Fibroblast of skin of left quadriceps (primary cell): ENCODE data around the gene SMAP1.

Experiments used
- DNase-seq, 2 experiments: peaks; one replicate each; pipeline ENCODE4 v3.0.0-alpha.2; 2013; ENCODE audit warnings: low read depth in 2 of 2

SMAP1 gene

DNA sequence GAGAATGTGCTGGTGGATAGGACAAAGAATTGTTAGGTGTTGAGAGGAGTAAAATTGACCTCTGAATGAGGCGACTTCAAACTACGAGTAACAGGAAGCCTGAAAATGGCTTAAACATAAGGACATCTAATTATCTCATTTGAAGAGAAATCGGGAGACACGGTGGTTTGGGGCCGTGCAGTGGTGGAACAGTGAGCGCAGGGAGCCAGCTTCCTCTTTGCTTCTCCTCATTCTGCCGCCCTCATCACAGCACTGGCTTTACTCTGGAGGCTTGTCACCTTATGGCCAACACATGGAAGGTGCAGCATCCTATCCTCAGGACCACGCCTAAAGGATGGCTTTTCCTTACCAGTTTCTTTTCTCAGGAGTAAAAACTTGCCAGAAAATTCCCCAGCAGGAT lies 174.9 kb downstream of the SMAP1 start:
- DNase-seq, result no peak

DNA sequence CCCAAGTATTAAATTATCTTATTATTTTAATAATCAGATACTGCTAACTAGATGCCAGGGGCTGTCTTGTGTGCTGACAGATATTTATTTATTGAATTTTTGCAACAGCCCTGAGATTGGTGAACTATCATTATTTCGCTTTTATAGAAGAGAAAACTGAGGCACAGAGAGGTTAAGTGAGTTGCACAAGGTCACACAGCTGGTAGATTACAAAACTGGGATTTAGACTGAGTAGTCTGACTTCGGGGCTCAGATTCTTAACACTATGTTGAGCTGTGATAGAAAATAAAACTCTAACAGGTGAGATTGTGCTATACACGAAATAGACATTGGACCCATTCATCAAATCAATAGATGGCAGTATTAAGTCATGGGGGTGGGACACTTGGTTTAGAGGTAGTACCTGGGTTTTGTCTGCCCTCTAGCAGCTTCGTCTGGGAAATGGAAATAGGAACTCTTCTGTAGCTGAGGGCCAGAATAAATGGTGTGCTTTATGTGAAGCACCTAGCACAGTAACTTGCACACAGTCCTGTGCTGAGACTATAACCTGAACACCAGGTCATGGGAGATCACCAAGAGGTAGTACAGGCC lies 175.7 kb downstream of the SMAP1 start:
- DNase-seq, result no peak

GRCh38 chr6:70844301-70844700 lies 176.6 kb downstream of the SMAP1 start:
- DNase-seq, result no peak

DNA sequence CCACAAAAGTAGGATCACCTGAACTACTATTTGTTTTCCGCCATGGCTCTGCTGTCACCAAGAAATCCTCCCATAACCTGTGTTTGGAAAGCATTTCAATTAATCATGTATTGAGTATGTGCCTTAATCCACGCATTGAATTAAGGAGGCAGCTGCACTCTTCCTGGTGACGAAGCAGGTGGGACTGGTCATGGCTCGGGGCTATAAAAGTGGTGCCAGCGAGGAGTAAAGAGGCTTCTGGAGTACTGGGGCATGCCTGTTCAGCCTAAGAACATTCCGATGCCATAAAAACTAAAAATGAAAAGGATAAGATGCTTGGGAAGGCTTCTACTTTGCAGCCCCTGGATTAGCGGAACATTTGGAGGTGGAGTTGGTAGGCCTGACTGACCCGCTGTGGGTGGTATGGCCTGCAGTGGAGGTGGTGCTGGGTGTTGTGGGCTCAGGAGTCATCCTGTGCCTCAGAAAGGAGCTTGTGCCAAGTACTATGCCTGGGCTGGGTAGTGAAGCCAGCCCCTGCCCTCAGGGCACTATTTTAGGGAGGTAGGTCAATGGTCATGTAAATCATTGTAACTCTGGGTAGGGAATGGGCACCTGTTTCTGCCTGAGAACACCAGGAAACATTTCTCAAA lies 178.6 kb downstream of the SMAP1 start:
- DNase-seq, result no peak

- no peak for DNase-seq
Observed at GRCh38 chr6:70847106-70848084, 179.7 kb downstream of the SMAP1 start.

GRCh38 chr6:70849348-70850069 lies 181.8 kb downstream of the SMAP1 start:
- no peak for DNase-seq

DNA sequence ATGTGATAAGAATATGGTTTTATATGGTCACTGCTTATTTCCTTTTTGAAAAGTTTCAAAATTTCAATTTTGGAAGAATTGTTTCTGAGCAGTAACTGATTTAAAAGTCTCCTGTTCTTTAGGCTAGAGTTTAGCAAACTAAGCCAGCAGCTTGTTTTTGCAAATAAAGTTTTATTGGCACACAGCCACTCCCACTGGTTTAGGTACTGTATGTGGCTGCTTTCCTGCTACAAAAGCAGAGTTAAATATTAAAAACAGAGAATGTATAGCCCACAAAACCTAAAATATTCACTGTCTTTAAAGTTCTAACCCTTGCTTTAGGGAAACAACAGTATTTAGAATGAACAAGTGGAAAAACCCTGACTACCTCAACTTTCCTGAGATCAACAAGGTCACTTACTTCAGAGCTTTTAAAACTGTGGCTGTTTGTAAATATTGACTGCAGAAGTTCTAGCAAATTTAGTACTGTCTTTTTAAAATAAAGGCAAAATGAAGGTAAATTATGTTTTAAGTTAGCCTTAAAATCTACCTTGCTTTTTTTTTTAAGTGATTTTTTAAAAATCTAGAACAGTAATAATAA lies 185.1 kb downstream of the SMAP1 start:
- DNase-seq, result no peak

GRCh38 chr6:70857387-70858077 lies 189.8 kb downstream of the SMAP1 start:
- DNase-seq, result no peak

DNA sequence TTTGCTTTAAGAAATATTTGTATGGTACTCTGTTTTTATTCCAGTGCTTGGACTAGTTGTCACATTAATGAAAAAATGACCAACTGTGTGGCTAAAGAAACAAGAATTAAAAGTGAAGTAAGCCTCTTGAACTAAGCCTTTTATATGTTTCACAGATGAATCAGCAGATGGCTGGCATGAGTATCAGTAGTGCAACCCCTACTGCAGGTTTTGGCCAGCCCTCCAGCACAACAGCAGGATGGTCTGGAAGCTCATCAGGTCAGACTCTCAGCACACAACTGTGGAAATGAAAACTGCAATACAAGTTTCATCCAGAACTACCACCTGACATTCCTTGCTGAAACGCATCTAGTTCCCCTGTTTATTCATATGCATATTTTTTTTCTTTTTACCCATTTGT lies 192.4 kb downstream of the SMAP1 start:
- no peak for DNase-seq

DNA sequence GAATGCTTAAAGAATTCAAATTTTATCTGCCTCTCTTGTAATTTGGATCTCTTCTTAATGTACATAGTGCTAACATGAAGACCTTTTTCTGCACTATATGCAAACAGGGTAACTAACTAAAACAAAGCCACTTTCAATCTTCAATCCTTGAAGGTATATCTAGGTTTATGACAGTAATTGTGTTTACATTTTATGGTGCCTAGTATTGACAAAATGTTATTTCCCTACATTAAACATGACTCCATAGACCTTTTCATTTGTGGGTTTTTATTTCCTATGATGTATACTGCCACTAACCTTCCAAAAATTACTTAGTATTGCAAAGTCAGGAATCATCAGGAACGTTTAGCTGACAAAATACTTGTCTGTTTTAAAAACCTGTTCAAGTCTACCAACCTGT lies 193.2 kb downstream of the SMAP1 start:
- DNase-seq, result no peak

- no peak for DNase-seq
Observed at GRCh38 chr6:70863343-70863742, 195.7 kb downstream of the SMAP1 start.

DNA sequence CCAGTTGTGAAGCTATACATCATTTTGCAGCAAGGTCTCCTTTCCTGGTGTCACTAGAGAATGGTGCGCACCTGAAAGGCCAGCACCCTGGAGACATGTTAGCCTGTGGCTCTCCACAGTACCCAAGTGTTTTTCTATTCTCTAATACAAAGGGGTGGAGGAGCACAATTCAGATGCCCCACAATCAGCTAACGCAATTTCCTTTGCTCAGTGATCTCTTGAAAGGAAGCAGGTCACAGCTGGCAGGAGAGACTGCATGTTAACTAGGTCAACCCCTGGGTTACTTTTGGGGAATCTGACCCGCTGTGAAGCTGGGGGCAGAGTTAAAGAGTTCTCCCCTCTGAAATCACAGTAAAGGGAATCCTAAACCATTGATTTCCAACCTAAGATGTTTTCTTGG lies 196.7 kb downstream of the SMAP1 start:
- no peak for DNase-seq

DNA sequence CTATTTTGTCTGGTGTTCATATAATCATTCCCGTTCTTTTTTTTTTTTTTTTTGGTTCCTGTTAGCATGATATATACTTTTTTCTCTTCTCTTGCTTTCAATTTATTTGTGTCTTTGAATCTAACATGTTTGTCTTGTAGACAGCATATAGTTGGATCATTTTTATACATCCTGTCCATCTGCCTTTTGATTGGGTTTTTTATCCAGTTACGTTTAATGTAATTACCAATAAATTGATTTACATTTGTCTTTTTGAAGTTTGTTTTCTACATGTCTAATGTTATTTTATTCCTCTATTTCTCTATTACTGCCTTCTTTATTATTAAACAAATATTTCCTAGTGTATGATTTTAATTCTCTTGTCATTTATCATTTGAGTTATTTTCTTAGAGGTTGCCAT lies 204.8 kb downstream of the SMAP1 start:
- DNase-seq, result no peak

- no peak for DNase-seq
Observed at GRCh38 chr6:70874181-70874913, 206.7 kb downstream of the SMAP1 start.

DNA sequence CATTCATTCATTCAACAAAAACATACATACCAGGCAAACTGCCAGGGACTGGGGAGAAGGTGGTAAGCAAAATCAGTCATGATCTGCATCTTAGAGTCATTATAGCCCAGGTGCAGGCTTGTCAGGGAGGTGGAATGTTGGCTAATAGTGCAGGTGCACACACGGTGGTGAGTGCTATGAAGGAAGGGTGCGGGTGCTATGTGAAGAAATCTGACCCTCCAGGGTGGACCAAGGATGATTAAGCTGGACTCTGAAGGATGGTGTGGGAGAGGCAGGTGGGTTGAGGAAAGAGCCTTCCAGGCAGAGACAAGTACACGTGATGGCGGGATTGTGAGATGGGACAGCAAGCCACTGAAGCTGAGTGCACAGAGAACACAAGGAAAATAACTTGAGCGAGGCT lies 211.8 kb downstream of the SMAP1 start:
- DNase-seq, result no peak

DNA sequence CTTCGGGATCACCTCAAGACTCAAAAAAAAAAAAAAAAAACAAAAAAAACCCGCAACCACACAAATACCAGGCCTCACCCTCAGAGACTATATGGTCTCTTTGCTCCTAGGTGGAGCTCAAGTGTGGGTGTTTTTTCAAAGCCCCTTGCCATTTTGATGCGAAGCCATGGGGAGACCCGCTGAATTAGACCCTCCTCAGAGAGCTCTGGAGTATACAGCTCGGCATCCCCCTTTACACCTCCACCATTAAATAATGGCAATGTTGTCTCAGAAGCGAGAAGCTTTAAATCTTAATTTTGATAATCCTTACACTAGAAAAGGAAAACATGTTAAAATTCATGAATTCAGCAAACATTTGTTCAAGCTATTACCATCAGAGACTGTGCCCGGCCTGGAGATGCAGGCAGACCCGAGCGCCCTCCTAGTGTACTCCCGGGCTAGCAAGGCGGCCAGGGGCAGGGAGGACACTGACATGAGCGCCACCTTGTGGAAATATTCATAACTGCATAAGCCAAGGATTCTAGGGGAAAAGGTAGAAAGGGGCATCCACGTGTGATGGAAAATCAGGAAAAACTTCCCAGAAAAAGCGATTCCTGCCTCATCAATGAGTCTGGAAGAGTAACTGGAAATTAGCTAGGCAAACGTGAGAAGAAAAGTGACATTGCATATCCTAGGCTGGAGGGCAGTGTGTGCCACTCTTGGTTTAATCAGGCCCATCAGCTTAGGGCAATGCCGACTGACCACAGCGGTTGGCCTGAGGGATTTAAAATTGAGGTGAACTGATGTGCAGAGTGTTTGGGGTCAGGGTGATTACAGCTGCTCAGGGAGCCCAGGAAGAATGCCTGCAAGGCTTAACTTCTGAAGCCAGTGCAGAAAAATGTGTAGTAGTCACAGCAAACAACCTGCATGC lies 216.6 kb downstream of the SMAP1 start:
- peak; percentile 20 to 25 for DNase-seq

- DNase-seq, result no peak
Observed at GRCh38 chr6:70886071-70886470, 218.4 kb downstream of the SMAP1 start.

DNA sequence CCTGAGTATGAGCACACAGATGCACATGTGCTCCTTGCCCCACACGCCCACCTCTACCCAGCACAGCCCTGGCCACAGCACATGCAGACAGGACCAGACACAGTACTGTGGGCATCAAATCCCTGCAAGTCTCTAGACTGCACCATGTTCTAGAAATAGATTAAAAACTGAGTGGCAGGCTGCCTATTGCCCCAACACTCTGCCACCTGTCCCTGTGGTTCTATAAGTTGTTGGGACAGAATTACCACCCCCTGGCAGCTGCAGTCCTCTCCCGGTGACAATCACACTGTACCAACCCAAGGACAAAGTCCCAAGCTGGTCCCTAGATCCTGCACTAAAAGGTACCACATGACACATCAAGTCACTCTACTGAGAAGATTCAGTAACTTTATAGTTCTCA lies 219.0 kb downstream of the SMAP1 start:
- DNase-seq, result no peak

DNA sequence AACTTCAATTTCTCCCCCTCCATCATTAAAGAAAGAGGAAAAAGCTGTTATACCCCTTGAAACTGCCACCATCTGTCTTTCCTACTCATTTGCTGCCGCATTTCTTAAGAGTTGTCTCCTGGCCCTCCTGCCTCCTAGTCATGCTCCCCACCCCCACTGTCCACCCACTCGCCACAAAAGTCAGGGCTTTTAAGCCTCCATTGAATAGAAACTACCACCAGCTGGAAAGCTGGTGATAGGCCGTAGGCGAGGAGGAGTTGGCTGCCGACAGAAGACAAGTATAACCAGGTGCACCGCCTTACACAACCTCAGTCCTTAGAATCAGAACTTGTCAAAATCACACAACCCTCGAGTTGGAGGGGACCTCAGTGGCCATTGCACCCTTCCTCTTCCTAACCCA lies 221.6 kb downstream of the SMAP1 start:
- no peak for DNase-seq
